ENCODE measurements around the gene DOCK1.

DOCK1 gene

DNA sequence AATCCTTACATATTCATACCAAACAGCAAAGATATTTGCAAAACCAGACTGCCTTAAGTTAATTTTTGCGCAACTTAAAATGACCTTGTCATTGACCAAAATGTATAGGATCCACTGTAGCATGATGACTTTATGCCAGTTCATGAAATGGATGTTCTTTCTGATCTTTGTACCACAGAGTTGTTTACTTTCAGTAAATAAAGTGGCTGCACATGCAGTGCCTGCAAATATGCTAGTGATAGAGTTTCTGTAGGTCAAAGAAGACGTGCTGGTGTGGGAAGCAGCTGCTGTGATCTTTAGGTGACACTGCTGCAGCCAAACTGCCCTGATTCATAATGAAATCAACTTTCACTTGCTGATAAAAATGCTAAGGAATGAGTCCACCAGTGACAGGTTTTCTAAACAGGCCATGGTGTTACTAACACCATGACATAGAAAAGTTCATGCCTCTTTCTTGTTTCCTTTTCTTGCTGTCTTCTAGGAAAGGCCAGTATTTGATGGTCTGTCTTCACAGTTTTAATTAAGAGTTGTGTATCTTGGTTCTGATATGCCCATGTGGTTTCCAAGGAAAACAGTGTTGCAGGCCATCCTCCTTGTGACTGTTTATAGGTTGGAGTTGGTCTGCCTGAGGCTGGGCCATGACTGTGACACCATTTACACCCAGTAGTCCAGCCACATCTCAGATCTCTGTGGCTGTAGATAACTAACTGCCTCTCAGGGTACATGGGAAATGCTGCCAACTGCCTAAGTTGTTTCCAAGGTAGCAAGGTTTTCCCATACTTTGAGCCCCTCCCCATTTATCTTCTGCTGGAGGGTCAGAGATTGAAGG is 228.7 kb downstream of the DOCK1 start:
- H3K4me1 ChIP-seq (ENCODE audit: control insufficient read depth, insufficient read depth, low read length) = no peaks in the 10 kb centered on the region
- H3K27me3 ChIP-seq (ENCODE audit: control insufficient read depth, insufficient read depth, low read length) = no peaks in the 10 kb centered on the region
- H3K4me3 ChIP-seq (ENCODE audit: low read length) = no peak overlapping the region
- no peak overlapping the region for H3K27ac ChIP-seq (ENCODE audit: low read depth, low read length)
- H3K9ac ChIP-seq (ENCODE audit: low read length) = no peak overlapping the region
- H3K36me3 ChIP-seq (ENCODE audit: control insufficient read depth, insufficient read depth, low read length) = peaks cover 7% of the 10 kb centered on the region

DNA sequence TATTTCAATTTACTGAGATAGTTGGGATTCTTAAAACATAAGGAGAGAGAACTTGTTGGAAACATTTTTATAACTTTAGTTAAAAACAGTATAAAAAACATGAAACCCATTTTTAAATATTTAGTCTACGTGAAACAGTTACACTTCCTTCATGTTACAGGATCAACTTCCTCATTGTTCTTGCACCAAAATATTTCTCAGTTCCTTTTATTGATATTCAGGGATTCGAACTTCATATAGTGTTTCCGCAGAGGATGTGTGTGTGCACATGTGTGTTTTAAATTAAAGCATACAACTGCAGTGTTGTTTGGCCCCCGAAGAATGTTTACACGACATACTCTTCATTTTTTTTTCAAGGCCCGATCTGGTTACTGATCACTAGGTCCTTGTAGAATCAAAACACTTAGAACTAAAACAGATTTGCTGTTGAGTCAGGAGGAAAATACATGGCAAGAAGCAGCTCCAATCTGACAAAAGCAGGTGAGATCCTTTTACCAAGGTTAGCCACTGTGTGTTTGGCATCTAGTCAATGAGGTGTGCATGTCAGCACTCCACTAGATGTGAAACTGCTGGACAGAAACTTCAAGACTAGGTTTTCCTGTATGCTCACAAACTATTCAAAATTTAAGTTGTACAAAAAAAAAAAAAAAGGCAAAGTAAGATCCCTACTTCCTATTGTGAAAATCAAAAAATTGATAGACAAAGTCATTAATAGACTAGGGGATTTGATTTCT is 230.8 kb downstream of the DOCK1 start:
- Histone ChIP-seq H3K36me3 (ENCODE audit: control insufficient read depth, insufficient read depth, low read length) (no peaks in the 10 kb centered on the region), H3K27ac (ENCODE audit: low read depth, low read length) (no peak overlapping the region), H3K27me3 (ENCODE audit: control insufficient read depth, insufficient read depth, low read length) (no peaks in the 10 kb centered on the region), H3K4me3 (ENCODE audit: low read length) (no peak overlapping the region), H3K4me1 (ENCODE audit: control insufficient read depth, insufficient read depth, low read length) (no peaks in the 10 kb centered on the region), H3K9ac (ENCODE audit: low read length) (no peak overlapping the region)

DNA sequence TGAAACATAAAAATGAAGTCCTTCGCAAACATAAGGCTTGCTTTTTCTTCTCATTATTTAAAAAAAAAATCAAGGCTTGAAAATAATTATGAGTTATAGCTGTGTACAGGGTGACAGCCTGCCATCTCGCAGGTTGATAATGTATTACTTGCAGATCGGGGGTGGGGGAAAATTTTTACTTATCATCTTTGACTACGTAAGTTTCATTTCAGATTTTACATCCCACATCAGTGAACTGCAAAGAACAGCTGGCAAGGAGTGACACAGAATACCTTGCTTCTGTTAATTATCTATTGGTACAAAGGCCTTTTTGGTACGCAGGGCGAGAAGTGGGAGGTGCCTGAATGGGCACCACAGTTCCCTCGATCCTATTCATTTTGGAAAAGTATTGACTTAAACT is 232.2 kb downstream of the DOCK1 start:
- H3K27ac ChIP-seq (ENCODE audit: low read depth, low read length) = no peak overlapping the region
- no peak overlapping the region for H3K4me3 ChIP-seq (ENCODE audit: low read length)
- no peaks in the 10 kb centered on the region for H3K27me3 ChIP-seq (ENCODE audit: control insufficient read depth, insufficient read depth, low read length)
- no peaks in the 10 kb centered on the region for H3K36me3 ChIP-seq (ENCODE audit: control insufficient read depth, insufficient read depth, low read length)
- no peak overlapping the region for H3K9ac ChIP-seq (ENCODE audit: low read length)
- H3K4me1 ChIP-seq (ENCODE audit: control insufficient read depth, insufficient read depth, low read length) = no peaks in the 10 kb centered on the region

DNA sequence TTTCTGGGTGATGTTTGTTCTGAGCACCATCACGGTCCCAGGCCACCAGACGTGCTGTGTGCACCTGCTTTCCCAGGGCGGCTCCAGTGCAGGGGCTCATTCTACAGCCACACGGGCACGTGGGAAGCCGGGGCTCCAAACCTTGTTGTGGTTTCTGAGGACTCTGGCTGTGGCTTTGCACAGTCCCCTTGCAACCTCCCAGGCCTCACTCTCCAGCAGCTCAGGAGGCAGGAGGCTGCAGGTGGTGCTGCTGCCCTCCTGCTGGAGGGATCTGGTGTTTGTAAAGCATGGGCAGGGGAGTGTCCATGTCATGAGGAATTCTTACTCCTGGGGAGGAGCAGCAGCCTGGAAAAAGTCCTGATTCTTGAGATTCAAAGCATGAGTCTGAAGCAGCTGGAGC is 236.9 kb downstream of the DOCK1 start:
- no peaks in the 10 kb centered on the region for H3K27me3 ChIP-seq (ENCODE audit: control insufficient read depth, insufficient read depth, low read length)
- no peaks in the 10 kb centered on the region for H3K36me3 ChIP-seq (ENCODE audit: control insufficient read depth, insufficient read depth, low read length)
- H3K4me3 ChIP-seq (ENCODE audit: low read length) = no peak overlapping the region
- no peak overlapping the region for H3K27ac ChIP-seq (ENCODE audit: low read depth, low read length)
- H3K4me1 ChIP-seq (ENCODE audit: control insufficient read depth, insufficient read depth, low read length) = no peaks in the 10 kb centered on the region
- H3K9ac ChIP-seq (ENCODE audit: low read length) = no peak overlapping the region

DNA sequence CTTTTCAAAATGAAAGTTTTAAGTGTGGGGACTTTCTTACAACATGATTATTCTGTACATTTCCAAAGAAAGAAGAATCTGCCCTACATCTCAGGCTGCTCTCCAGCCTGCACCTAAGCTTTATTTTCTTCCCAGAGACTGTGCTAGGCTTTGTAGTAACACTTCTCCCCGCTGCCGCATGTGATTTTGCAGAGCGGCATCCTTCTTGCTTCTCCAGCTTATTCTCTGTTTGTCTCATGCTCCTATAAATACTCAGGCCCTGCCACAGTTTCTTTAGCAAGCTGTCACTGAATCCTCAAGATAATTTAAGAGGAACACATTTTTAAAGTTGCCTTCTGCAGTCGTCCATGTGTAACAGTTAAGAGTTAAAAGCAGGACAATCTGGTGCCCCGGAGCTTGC is 237.6 kb downstream of the DOCK1 start:
- Histone ChIP-seq H3K27ac (ENCODE audit: low read depth, low read length) (no peak overlapping the region), H3K4me1 (ENCODE audit: control insufficient read depth, insufficient read depth, low read length) (no peaks in the 10 kb centered on the region), H3K27me3 (ENCODE audit: control insufficient read depth, insufficient read depth, low read length) (no peaks in the 10 kb centered on the region), H3K36me3 (ENCODE audit: control insufficient read depth, insufficient read depth, low read length) (no peaks in the 10 kb centered on the region), H3K4me3 (ENCODE audit: low read length) (no peak overlapping the region), H3K9ac (ENCODE audit: low read length) (no peak overlapping the region)

DNA sequence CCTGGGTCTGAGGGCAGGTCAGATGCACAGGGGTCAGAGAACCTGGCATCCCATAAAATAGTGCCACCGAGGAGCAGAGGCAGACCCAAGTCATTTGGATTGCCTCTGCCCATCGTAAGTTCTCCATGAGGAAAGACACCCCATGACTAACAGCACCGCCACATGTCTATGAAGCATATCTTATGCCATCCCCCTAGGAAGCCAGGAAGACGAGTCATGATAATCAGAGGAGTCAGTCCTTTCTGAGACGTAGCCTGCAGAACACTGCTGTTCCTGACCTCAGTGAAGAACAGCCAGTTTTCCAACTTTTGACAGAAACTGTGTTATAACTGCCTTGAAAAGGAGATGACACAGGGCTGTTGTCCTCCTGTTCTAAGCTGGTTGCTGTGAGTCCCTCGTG is 239.9 kb downstream of the DOCK1 start:
- H3K4me3 ChIP-seq (ENCODE audit: low read length) = no peak overlapping the region
- H3K9ac ChIP-seq (ENCODE audit: low read length) = no peak overlapping the region
- H3K36me3 ChIP-seq (ENCODE audit: control insufficient read depth, insufficient read depth, low read length) = no peaks in the 10 kb centered on the region
- H3K4me1 ChIP-seq (ENCODE audit: control insufficient read depth, insufficient read depth, low read length) = no peaks in the 10 kb centered on the region
- no peak overlapping the region for H3K27ac ChIP-seq (ENCODE audit: low read depth, low read length)
- no peaks in the 10 kb centered on the region for H3K27me3 ChIP-seq (ENCODE audit: control insufficient read depth, insufficient read depth, low read length)

DNA sequence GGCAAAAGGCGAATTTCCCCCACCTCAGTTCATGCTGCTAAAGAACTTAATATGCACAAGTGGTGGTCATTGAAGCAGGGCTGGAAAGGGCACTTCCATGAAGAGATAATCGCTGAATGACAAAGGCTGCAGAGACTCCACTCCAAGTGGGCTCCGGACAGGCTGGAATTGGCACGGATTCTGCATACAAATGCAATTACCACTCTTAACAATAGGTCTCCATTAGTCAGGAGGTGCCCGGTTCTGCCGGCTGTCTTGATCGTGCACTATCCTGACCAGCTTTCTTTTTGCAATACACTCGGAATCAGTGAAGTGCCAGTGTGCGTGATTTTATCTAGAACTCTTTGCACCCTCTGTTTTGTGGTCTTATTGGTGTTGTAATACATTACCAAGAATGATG is 241.4 kb downstream of the DOCK1 start:
- Histone ChIP-seq H3K9ac (ENCODE audit: low read length) (no peak overlapping the region), H3K27ac (ENCODE audit: low read depth, low read length) (no peak overlapping the region), H3K27me3 (ENCODE audit: control insufficient read depth, insufficient read depth, low read length) (no peaks in the 10 kb centered on the region), H3K4me3 (ENCODE audit: low read length) (no peak overlapping the region), H3K4me1 (ENCODE audit: control insufficient read depth, insufficient read depth, low read length) (no peaks in the 10 kb centered on the region), H3K36me3 (ENCODE audit: control insufficient read depth, insufficient read depth, low read length) (no peaks in the 10 kb centered on the region)

DNA sequence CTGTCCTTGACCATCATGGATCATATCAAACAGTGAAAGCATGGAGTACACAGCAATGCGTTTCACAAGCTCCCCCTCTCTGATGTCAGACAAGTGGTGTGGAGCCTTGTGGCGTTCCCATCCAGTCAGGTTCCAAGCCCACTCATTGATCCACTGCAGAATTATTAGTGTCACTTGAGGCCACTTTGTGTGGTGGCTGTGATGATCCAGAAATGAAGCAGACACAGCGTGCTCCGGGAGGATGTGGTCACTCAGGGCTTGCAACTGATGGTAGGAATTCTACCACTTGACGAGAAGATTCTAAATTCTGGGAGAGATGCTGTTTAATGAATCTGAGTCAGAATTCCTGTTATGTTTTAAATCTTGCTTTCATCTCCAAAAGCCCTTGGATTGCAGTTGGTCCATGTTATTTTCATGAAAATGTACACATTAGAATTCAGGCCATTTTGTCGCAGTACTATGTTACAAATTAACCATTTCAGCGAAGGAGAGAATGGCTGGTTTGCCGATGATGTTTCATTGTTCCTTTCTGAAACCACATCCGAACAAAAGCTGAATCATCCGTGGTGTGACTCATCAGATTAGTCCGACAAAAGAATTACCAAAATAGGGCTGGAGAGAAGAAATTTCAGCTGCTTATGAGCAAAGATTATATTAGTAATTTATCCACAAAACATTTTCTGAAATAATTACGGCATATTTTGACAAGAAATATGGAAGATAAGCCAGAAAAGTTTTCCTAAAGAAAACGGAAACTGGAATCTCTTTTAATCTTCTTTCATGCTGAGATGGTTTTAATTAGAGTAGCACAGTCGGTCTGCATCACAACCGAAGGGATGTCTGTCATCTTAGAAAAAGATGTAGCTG is 243.1 kb downstream of the DOCK1 start:
- no peaks in the 10 kb centered on the region for H3K36me3 ChIP-seq (ENCODE audit: control insufficient read depth, insufficient read depth, low read length)

DNA sequence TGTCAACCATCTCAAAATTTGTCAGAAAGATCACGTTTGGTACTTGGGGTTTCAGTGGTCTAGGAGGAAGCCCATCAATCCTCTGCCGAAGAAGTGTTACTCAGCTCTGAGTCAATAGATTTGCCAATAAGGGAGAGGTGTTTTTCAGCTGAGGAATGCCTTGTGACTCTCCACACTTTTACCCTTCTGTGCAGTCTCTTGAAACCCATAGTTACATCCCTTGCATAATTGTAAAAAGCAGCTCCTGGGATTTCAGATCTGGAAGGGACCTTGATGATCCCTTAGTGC is 243.6 kb downstream of the DOCK1 start:
- Histone ChIP-seq H3K27ac (ENCODE audit: low read depth, low read length) (no peak overlapping the region), H3K36me3 (ENCODE audit: control insufficient read depth, insufficient read depth, low read length) (no peaks in the 10 kb centered on the region), H3K9ac (ENCODE audit: low read length) (no peak overlapping the region), H3K4me1 (ENCODE audit: control insufficient read depth, insufficient read depth, low read length) (no peaks in the 10 kb centered on the region), H3K27me3 (ENCODE audit: control insufficient read depth, insufficient read depth, low read length) (no peaks in the 10 kb centered on the region), H3K4me3 (ENCODE audit: low read length) (no peak overlapping the region)

More for the DNA sequence above, 243.1 kb downstream of the DOCK1 start:
- Histone ChIP-seq H3K27ac (ENCODE audit: low read depth, low read length) (no peak overlapping the region), H3K27me3 (ENCODE audit: control insufficient read depth, insufficient read depth, low read length) (no peaks in the 10 kb centered on the region), H3K4me3 (ENCODE audit: low read length) (no peak overlapping the region), H3K9ac (ENCODE audit: low read length) (no peak overlapping the region), H3K4me1 (ENCODE audit: control insufficient read depth, insufficient read depth, low read length) (no peaks in the 10 kb centered on the region)

DNA sequence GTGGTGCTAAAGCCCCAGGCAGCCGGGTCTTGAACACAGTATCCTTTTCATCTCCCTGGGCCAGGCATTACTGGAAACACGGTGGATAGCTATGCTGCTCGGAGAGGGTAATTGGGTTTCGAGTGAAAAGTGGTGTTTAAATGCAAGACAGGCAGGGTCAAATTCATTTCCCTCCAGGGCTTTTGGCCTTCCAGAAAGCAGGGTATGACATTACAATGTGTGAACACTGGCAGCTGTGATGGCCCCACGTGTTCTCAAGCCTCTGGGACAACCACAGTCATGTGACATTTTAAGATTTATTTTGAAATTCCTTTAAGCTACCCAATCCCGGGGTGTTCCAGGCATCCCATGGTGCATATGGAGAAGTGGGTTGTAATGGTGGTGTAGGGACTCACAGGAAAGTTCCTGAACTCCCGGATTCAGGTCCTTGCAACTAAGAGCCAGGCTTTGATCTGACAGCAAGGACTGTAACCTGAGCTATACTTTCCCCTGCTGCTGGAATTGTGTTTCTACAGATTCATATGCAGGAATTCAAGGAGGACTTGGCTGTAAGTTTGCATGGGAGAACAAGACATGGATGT is 244.4 kb downstream of the DOCK1 start:
- Histone ChIP-seq H3K27ac (ENCODE audit: low read depth, low read length) (no peak overlapping the region), H3K27me3 (ENCODE audit: control insufficient read depth, insufficient read depth, low read length) (no peaks in the 10 kb centered on the region), H3K36me3 (ENCODE audit: control insufficient read depth, insufficient read depth, low read length) (no peaks in the 10 kb centered on the region), H3K9ac (ENCODE audit: low read length) (no peak overlapping the region), H3K4me3 (ENCODE audit: low read length) (no peak overlapping the region), H3K4me1 (ENCODE audit: control insufficient read depth, insufficient read depth, low read length) (no peaks in the 10 kb centered on the region)

DNA sequence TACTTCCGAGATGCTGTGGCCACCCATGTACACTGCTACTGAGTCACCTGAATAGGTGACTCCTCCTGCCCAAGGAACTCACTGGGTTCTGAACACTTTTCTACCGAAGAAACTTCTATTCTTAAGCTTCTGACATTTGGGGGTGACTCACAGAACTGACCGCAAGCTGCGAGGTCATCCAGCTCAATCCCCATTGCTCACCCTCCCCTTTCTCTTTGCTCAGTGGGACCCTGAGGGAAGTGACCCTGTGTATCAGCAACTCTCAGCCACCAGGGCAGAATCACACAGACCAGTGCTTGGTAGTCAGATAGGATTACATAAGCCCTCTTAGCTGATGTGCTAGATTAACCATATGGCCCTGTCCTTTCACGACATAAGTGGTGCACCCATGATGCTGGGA is 244.9 kb downstream of the DOCK1 start:
- Histone ChIP-seq H3K36me3 (ENCODE audit: control insufficient read depth, insufficient read depth, low read length) (no peaks in the 10 kb centered on the region), H3K4me1 (ENCODE audit: control insufficient read depth, insufficient read depth, low read length) (no peaks in the 10 kb centered on the region), H3K27ac (ENCODE audit: low read depth, low read length) (no peak overlapping the region), H3K4me3 (ENCODE audit: low read length) (no peak overlapping the region), H3K27me3 (ENCODE audit: control insufficient read depth, insufficient read depth, low read length) (no peaks in the 10 kb centered on the region), H3K9ac (ENCODE audit: low read length) (no peak overlapping the region)

DNA sequence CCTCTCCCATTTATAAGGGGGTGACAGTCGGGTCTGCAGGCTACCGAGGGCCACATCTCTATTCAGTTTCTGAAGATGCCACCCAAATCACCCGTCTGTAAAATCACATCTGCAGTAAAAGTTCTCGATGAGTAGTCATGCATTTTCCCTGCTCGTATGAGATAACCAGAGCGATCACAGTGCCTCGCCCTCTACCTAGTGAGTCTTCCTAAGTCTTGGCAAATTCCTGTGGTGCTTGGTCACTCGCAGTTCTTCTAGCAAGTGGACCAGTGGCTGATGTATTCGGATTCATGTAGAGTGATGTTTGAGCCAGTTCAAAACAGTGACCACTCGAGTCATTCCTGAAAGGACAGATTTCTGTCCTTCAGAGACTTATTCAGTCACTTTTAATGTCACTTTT is 246.3 kb downstream of the DOCK1 start:
- Histone ChIP-seq H3K27ac (ENCODE audit: low read depth, low read length) (no peak overlapping the region), H3K9ac (ENCODE audit: low read length) (no peak overlapping the region), H3K4me1 (ENCODE audit: control insufficient read depth, insufficient read depth, low read length) (no peaks in the 10 kb centered on the region), H3K36me3 (ENCODE audit: control insufficient read depth, insufficient read depth, low read length) (no peaks in the 10 kb centered on the region), H3K27me3 (ENCODE audit: control insufficient read depth, insufficient read depth, low read length) (no peaks in the 10 kb centered on the region), H3K4me3 (ENCODE audit: low read length) (no peak overlapping the region)
